Measurements from ENCODE around the gene SRC. TPM values are rescaled to one million over a fixed set of nuclear protein-coding genes. Genes with fewer than 3 reads are reported as not detected.
A peak's percentile ranks its signal among the peaks of the same experiment; 100 is the strongest.

Gene SRC
- total RNA-seq, 1 donor from 2014 or later, result 16.8 TPM

GRCh38 chr20:37414224-37415035 lies 68.5 kb downstream of the SRC start:
- no peak for DNase-seq

- no peak for DNase-seq
Observed at GRCh38 chr20:37415118-37416085, 69.5 kb downstream of the SRC start.

GRCh38 chr20:37416100-37416847 lies 70.3 kb downstream of the SRC start:
- DNase-seq, result no peak

GRCh38 chr20:37416848-37417616 lies 71.1 kb downstream of the SRC start:
- no peak for DNase-seq

- no peak for DNase-seq
Observed at GRCh38 chr20:37417617-37418467, 71.9 kb downstream of the SRC start.

GRCh38 chr20:37418591-37419109 lies 72.7 kb downstream of the SRC start:
- peak; percentile 34 for DNase-seq

GRCh38 chr20:37419307-37419706 lies 73.4 kb downstream of the SRC start:
- peak; percentile 30 for DNase-seq

- DNase-seq, result no peak
Observed at GRCh38 chr20:37419774-37420542, 74.0 kb downstream of the SRC start.

GRCh38 chr20:37420610-37421009 lies 74.7 kb downstream of the SRC start:
- no peak for DNase-seq

- no peak for DNase-seq
Observed at GRCh38 chr20:37421060-37421905, 75.3 kb downstream of the SRC start.

- DNase-seq, result peak; percentile 20
Observed at GRCh38 chr20:37421988-37422387, 76.0 kb downstream of the SRC start.

- no peak for DNase-seq
Observed at GRCh38 chr20:37422791-37423286, 76.9 kb downstream of the SRC start.

GRCh38 chr20:37423545-37423944 lies 77.6 kb downstream of the SRC start:
- no peak for DNase-seq

- DNase-seq, result no peak
Observed at GRCh38 chr20:37424062-37424851, 78.3 kb downstream of the SRC start.

- DNase-seq, result no peak
Observed at GRCh38 chr20:37425103-37425625, 79.2 kb downstream of the SRC start.

- no peak for DNase-seq
Observed at GRCh38 chr20:37426106-37426505, 80.2 kb downstream of the SRC start.

GRCh38 chr20:37426978-37427377 lies 81.0 kb downstream of the SRC start:
- DNase-seq, result no peak
